Testis (tissue), 2 donors: Measurements from ENCODE around the gene BLM.

ENCODE experiments used
- CTCF ChIP-seq, 3 experiments: fragments of 450-650 bp in 2 of 3; fragments of 200-600 bp in 1 of 3; sonication (generic) in 1 of 3; IDR thresholded peaks; one replicate each; pipeline ENCODE4 v1.5.1; 2016 to 2019; ENCODE audit warnings: antibody characterized with exemption in 3 of 3, mild to moderate bottlenecking in 2 of 3, moderate library complexity in 1 of 3
- POLR2A ChIP-seq: fragments of 450-650 bp; IDR thresholded peaks from one replicate; pipeline ENCODE4 v1.6.1; 2017; ENCODE audit warnings: antibody characterized with exemption, mild to moderate bottlenecking, moderate library complexity

GRCh38 chr15:90679959-90680358 lies 37.2 kb upstream of the BLM start:
- TF ChIP-seq CTCF (IDR thresholded peaks at IDR 0.05) (no peak), POLR2A (no peak)
